ENCODE results near the gene SNX3.

DNA sequence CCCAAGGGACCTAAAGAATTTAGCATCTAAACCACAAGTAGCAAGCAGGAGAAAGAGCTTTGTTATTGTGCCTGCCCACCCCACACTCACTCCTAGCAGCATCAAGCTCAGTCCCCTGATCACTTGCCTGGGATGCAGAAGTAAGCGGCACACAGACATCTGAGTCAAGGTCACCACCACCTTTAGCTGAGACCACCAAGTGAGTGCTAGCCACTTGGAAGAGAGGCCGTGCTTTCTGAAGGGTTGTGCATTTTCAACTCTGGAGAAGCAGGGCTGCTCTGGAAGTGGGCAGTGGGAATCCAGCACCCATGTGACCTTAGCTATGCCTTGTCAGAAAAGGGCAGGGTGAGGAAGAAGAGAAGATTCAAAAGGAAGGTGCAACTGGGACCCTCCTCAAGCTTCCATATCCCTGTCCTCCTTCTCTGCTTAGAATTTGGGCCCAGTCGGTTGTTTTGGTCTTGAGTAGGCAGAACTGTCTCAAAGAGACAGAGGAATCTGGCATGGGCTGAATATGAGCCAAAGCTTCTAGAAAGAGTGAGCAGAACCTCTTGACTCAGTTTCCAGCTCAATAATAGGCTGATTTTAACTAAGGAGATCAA lies 88.8 kb downstream of the SNX3 start:
- TF ChIP-seq, protein P1, sequence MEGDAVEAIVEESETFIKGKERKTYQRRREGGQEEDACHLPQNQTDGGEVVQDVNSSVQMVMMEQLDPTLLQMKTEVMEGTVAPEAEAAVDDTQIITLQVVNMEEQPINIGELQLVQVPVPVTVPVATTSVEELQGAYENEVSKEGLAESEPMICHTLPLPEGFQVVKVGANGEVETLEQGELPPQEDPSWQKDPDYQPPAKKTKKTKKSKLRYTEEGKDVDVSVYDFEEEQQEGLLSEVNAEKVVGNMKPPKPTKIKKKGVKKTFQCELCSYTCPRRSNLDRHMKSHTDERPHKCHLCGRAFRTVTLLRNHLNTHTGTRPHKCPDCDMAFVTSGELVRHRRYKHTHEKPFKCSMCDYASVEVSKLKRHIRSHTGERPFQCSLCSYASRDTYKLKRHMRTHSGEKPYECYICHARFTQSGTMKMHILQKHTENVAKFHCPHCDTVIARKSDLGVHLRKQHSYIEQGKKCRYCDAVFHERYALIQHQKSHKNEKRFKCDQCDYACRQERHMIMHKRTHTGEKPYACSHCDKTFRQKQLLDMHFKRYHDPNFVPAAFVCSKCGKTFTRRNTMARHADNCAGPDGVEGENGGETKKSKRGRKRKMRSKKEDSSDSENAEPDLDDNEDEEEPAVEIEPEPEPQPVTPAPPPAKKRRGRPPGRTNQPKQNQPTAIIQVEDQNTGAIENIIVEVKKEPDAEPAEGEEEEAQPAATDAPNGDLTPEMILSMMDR (conservative IDR thresholded peaks at IDR 0.05; ENCODE audit: low read length), result no peak
- no peak for TF ChIP-seq EZH2phosphoT487 (IDR thresholded peaks at IDR 0.05; ENCODE audit: borderline replicate concordance, low read depth, low read length)
